Osteoblast (primary cell): ENCODE measurements around the gene TPI1. TPM values are rescaled to one million over a fixed set of nuclear protein-coding genes. Genes with fewer than 3 reads are reported as not detected.
"Not testable (repeated sequence)": the region's sequence is repeated elsewhere in the genome, so short reads cannot be mapped to it uniquely, and the experiment has no call there.

ENCODE experiments used
- DNase-seq: peaks from one replicate; pipeline ENCODE4 v3.0.0; 2011; ENCODE audit warnings: low spot score, mixed read lengths; ENCODE audit not compliant: insufficient read length; ENCODE audit errors: missing footprints
- H2AFZ ChIP-seq: 2 replicates; pipeline ENCODE4 v1.6.0; 2011; ENCODE audit warnings: mild to moderate bottlenecking, low read length
- H3K27ac ChIP-seq: 2 replicates; pipeline ENCODE4 v1.5.1; 2011; ENCODE audit warnings: mild to moderate bottlenecking, low read depth, low read length, moderate library complexity
- H3K27me3 ChIP-seq: 2 replicates; pipeline ENCODE4 v1.6.0; 2012; ENCODE audit warnings: mild to moderate bottlenecking, control low read depth, inconsistent platforms, low read length, moderate library complexity; ENCODE audit not compliant: insufficient read depth
- H3K36me3 ChIP-seq: 2 replicates; pipeline ENCODE4 v1.5.1; 2011; ENCODE audit warnings: mild to moderate bottlenecking, low read length, control low read depth, moderate library complexity; ENCODE audit not compliant: insufficient read depth
- H3K4me1 ChIP-seq: 2 replicates; pipeline ENCODE4 v1.5.1; 2011; ENCODE audit warnings: mild to moderate bottlenecking, low read length, control low read depth, moderate library complexity; ENCODE audit not compliant: insufficient read depth
- H3K4me2 ChIP-seq: 2 replicates; pipeline ENCODE4 v1.6.0; 2011; ENCODE audit warnings: mild to moderate bottlenecking, low read length; ENCODE audit not compliant: insufficient read depth
- H3K4me3 ChIP-seq: fragments of 200-600 bp; sonication (generic); 3 replicates; pipeline ENCODE4 v1.5.1; 2012; ENCODE audit warnings: mild to moderate bottlenecking, low read length, inconsistent platforms; ENCODE audit not compliant: insufficient read depth
- H3K79me2 ChIP-seq: 2 replicates; pipeline ENCODE4 v1.6.0; 2012; ENCODE audit warnings: mild to moderate bottlenecking, low read length, control low read depth, inconsistent platforms; ENCODE audit not compliant: insufficient read depth
- H3K9me3 ChIP-seq: 2 replicates; pipeline ENCODE4 v1.5.1; 2011; ENCODE audit warnings: low read depth, low read length, control low read depth
- H4K20me1 ChIP-seq: 2 replicates; pipeline ENCODE4 v1.6.0; 2012; ENCODE audit warnings: mild to moderate bottlenecking, low read length, control low read depth; ENCODE audit not compliant: insufficient read depth
- total RNA-seq: library from RNA; depleted of rRNA; stranded (reverse); fragments of >200 nt; gene quantifications from 2 replicates; pipeline ENCODE4 v1.2.3, GENCODE V29; 2012
- TF ChIP-seq, protein P1 (sequence below): IDR thresholded peaks from 2 replicates; pipeline ENCODE4 v1.5.1; 2011; ENCODE audit warnings: mild to moderate bottlenecking, low read depth, low read length, moderate library complexity; ENCODE audit errors: extremely low read depth

TPI1 gene
- total RNA-seq, 1 donor: 553 TPM

DNA sequence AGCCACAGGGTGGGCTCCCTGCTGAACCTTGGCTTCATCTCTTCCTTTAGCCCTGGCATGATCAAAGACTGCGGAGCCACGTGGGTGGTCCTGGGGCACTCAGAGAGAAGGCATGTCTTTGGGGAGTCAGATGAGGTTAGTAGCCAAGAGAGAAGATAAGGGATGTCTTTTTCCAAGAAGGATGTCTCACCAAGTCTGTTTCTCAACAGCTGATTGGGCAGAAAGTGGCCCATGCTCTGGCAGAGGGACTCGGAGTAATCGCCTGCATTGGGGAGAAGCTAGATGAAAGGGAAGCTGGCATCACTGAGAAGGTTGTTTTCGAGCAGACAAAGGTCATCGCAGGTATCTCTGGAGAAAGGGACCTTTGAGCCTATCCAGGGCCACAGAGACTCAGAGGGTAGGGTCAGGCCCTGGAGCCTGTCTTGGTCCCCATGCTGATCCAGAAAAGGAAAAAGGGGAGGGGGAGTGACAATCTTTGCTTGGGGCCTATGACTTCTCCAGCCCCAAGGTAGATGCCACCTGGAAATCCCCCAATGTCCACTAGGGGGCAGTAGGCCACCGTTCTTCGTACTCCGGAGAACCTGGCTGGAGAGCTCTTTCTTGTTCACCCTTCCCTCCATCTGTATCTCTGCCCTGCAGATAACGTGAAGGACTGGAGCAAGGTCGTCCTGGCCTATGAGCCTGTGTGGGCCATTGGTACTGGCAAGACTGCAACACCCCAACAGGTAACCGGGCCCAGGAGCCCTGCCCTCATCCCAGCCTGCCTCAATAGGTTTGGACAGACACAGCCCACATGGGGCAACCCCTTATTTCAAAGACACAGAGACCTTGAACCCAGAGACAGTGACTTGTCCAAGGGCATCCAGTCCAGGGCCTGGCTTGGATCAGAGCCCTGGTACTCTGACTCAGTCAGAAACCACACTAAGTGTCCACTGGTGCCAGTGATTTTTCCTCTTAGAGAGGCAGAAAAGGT is 2.0 kb downstream of the TPI1 start:
- H3K79me2 ChIP-seq: peaks cover 53% of the 10 kb centered on the region
- H3K4me3 ChIP-seq: peak overlapping the region; percentile 81
- no peaks in the 10 kb centered on the region for H3K9me3 ChIP-seq
- H3K27ac ChIP-seq: peak overlapping the region; percentile 19
- H4K20me1 ChIP-seq: peaks cover 42% of the 10 kb centered on the region
- peaks cover 42% of the 10 kb centered on the region for H3K4me1 ChIP-seq
- TF ChIP-seq, protein P1, sequence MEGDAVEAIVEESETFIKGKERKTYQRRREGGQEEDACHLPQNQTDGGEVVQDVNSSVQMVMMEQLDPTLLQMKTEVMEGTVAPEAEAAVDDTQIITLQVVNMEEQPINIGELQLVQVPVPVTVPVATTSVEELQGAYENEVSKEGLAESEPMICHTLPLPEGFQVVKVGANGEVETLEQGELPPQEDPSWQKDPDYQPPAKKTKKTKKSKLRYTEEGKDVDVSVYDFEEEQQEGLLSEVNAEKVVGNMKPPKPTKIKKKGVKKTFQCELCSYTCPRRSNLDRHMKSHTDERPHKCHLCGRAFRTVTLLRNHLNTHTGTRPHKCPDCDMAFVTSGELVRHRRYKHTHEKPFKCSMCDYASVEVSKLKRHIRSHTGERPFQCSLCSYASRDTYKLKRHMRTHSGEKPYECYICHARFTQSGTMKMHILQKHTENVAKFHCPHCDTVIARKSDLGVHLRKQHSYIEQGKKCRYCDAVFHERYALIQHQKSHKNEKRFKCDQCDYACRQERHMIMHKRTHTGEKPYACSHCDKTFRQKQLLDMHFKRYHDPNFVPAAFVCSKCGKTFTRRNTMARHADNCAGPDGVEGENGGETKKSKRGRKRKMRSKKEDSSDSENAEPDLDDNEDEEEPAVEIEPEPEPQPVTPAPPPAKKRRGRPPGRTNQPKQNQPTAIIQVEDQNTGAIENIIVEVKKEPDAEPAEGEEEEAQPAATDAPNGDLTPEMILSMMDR: peak; percentile 91
- no peak overlapping the region for H2AFZ ChIP-seq
- peak; percentile 97 for DNase-seq
- peaks cover 38% of the 10 kb centered on the region for H3K36me3 ChIP-seq
- H3K27me3 ChIP-seq: no peaks in the 10 kb centered on the region
- H3K4me2 ChIP-seq: peak overlapping the region; percentile 94

DNA sequence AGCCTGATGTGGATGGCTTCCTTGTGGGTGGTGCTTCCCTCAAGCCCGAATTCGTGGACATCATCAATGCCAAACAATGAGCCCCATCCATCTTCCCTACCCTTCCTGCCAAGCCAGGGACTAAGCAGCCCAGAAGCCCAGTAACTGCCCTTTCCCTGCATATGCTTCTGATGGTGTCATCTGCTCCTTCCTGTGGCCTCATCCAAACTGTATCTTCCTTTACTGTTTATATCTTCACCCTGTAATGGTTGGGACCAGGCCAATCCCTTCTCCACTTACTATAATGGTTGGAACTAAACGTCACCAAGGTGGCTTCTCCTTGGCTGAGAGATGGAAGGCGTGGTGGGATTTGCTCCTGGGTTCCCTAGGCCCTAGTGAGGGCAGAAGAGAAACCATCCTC is 3.0 kb downstream of the TPI1 start:
- H3K9me3 ChIP-seq, H2AFZ ChIP-seq, DNase-seq, H3K27me3 ChIP-seq, H3K4me2 ChIP-seq, H3K4me3 ChIP-seq: not testable (repeated sequence)
- Histone ChIP-seq H3K36me3 (peaks cover 30% of the 10 kb centered on the region), H3K79me2 (peaks cover 56% of the 10 kb centered on the region), H4K20me1 (peaks cover 42% of the 10 kb centered on the region), H3K4me1 (peaks cover 45% of the 10 kb centered on the region), H3K27ac (peak overlapping the region; percentile 19)

DNA sequence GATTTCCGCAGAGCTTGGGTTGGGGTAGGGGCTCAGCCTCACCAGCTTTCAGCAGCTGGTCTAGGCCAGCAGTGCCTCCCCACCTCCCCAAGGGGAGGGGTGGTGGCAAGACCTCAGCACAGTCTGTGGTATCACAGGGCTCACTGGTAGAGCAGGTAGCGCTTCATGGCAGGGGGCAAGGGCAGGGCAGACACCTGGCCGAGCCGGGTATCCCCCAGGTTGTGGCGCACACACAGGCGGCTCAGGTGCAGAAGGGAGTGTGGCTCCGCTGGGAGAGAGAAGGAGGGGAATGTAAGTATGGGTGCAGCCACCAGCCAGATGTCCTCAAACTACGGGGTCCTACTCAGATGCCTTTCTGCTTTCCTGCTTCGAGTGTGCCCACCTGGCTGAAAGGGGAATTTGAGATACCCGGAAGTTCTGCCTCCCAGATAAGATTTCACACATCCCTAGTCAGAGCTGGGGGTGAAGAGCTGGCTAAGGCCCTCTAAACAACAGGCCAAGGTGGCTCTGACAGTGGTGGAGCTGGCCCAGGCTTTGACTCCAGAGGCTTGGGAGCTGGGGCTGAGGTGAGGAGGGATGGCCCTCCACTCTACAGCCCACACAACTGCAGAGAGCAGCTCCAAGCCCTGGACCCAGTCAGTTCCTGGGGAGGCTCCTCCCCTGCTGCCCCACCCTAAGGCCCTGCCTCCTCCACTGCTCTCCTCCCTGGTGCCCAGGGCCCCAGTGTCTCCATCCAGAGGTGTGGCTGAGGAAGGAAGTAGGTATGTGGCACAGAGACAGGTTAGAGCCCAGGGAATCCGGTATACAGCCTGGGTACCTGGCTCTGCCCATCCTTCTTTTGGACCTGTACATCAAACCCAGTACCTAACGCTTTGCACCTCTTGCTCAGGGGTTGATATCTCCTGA is 4.0 kb downstream of the TPI1 start:
- peaks cover 28% of the 10 kb centered on the region for H3K36me3 ChIP-seq
- H3K4me1 ChIP-seq: peaks cover 45% of the 10 kb centered on the region
- H2AFZ ChIP-seq: no peak overlapping the region
- peak; percentile 87 for DNase-seq
- H3K79me2 ChIP-seq: peaks cover 56% of the 10 kb centered on the region
- no peaks in the 10 kb centered on the region for H3K27me3 ChIP-seq
- H3K4me3 ChIP-seq: peak overlapping the region; percentile 90
- TF ChIP-seq, protein P1: no peak
- no peak overlapping the region for H3K27ac ChIP-seq
- no peaks in the 10 kb centered on the region for H3K9me3 ChIP-seq
- peaks cover 42% of the 10 kb centered on the region for H4K20me1 ChIP-seq
- H3K4me2 ChIP-seq: peak overlapping the region; percentile 78

DNA sequence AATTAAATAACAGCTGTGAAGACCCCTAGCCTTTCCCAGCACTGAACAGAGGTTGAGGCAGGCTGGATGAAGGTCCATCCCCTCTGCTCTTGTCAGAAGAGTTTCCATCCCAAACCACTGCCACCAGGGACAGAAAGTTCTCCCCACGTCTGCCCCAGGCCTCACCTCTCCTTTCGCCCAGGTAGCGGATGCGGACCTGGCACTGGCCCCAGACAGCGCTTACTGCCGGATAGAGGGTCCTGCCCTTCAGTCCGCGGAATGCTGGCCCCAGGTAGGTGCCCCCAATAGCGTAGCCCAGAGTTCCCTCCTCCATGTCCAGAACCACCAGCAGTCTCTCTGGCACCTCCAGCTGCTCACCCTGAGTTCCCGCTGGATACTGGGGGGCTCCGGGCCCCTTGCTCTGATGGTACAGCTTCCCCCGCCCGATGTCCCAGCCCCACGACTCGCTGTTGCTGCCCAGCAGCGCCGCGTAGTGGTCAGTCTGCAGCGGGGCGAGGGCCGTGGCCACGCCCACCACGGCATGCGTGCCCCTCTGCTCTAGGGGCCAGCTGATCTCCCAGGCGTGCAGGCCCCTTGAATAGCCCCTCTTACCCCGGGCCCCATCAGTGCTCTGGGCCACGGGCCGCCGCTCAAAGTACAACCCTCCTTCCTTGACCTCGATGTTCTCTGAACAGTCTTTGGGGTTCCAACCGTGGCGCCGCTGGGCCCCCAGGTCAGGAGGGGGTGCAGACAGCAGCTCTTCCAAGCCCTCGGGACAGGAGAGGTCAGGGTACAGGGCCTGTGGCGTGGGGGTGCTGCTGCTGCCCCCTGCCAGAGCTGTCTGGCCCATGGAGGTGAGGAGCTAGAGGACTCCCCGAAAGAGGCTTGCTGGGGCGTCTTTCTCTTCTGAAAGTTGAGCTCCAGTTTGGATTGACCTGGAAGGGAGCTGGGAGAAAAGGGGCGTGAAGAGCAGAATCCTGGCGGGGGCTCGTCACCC is 5.0 kb downstream of the TPI1 start:
- peak overlapping the region; percentile 49 for H3K27ac ChIP-seq
- H3K4me3 ChIP-seq: peak overlapping the region; percentile 90
- no peaks in the 10 kb centered on the region for H3K9me3 ChIP-seq
- H3K27me3 ChIP-seq: no peaks in the 10 kb centered on the region
- H4K20me1 ChIP-seq: peaks cover 42% of the 10 kb centered on the region
- peaks cover 40% of the 10 kb centered on the region for H3K4me1 ChIP-seq
- H3K79me2 ChIP-seq: peaks cover 56% of the 10 kb centered on the region
- DNase-seq: peak; percentile 98
- TF ChIP-seq, protein P1: peak; percentile 92
- H2AFZ ChIP-seq: peak overlapping the region; percentile 54
- peak overlapping the region; percentile 78 for H3K4me2 ChIP-seq
- peaks cover 27% of the 10 kb centered on the region for H3K36me3 ChIP-seq
